GM23338 (cell line): ENCODE measurements around the gene MAPRE3. TPM values are rescaled to one million over a fixed set of nuclear protein-coding genes. Genes with fewer than 3 reads are reported as not detected.
A peak's percentile ranks its signal among the peaks of the same experiment; 100 is the strongest.

Experiments used
- ATAC-seq: fragments of 200-7000 bp; cut with Tn5 transposase; 3 replicates; pipeline ENCODE4 v1.9.1; 2020
- DNase-seq: peaks from one replicate; pipeline ENCODE4 v3.0.0-alpha.2; 2015; ENCODE audit warnings: low spot score
- H2AFZ ChIP-seq: fragments of 200-600 bp; sonication (generic); 2 replicates; pipeline ENCODE4 v1.8.0; 2016; ENCODE audit warnings: antibody characterized with exemption, mild to moderate bottlenecking, moderate library complexity
- H3F3A ChIP-seq: fragments of 200-600 bp; sonication (generic); replicated peaks from 2 replicates; pipeline ENCODE4 v1.8.0; 2017; ENCODE audit warnings: antibody characterized with exemption, mixed run types, low read depth
- H3K27ac ChIP-seq: fragments of 200-600 bp; sonication (generic); 2 replicates; pipeline ENCODE4 v1.6.1; 2016; ENCODE audit warnings: low read depth
- H3K27me3 ChIP-seq: fragments of 200-600 bp; sonication (generic); 2 replicates; pipeline ENCODE4 v1.8.0; 2016; ENCODE audit warnings: mild to moderate bottlenecking, mixed run types, moderate library complexity; ENCODE audit not compliant: insufficient read depth
- H3K36me3 ChIP-seq: fragments of 200-600 bp; sonication (generic); 2 replicates; pipeline ENCODE4 v1.8.0; 2016; ENCODE audit warnings: mild to moderate bottlenecking; ENCODE audit not compliant: insufficient read depth
- H3K4me1 ChIP-seq: fragments of 200-600 bp; sonication (generic); 2 replicates; pipeline ENCODE4 v1.8.0; 2016; ENCODE audit warnings: mild to moderate bottlenecking, moderate library complexity; ENCODE audit not compliant: insufficient read depth
- H3K4me2 ChIP-seq: fragments of 200-600 bp; sonication (generic); 2 replicates; pipeline ENCODE4 v1.7.1; 2017; ENCODE audit warnings: mixed run types
- H3K4me3 ChIP-seq: fragments of 200-600 bp; sonication (generic); 2 replicates; pipeline ENCODE4 v1.6.1; 2016; ENCODE audit warnings: mixed run types
- H3K79me2 ChIP-seq: fragments of 200-600 bp; sonication (generic); replicated peaks from 2 replicates; pipeline ENCODE4 v1.8.0; 2017; ENCODE audit warnings: mild to moderate bottlenecking; ENCODE audit not compliant: insufficient read depth
- H3K9me2 ChIP-seq: fragments of 200-600 bp; sonication (generic); 2 replicates; pipeline ENCODE4 v1.8.0; 2017; ENCODE audit not compliant: insufficient read depth
- H4K20me1 ChIP-seq: fragments of 200-600 bp; sonication (generic); replicated peaks from 2 replicates; pipeline ENCODE4 v1.8.0; 2017; ENCODE audit warnings: mild to moderate bottlenecking; ENCODE audit not compliant: insufficient read depth
- H3K27ac Mint-ChIP-seq: 2 replicates; pipeline ENCODE4 v1.8.0; 2020; ENCODE audit warnings: inconsistent platforms, mild to moderate bottlenecking, moderate library complexity, mixed read lengths
- H3K27me3 Mint-ChIP-seq: 3 replicates; pipeline ENCODE4 v1.8.0; 2022; ENCODE audit warnings: low read depth, mild to moderate bottlenecking, moderate library complexity, mixed read lengths, inconsistent platforms; ENCODE audit not compliant: insufficient read depth, poor library complexity
- H3K36me3 Mint-ChIP-seq: 3 replicates; pipeline ENCODE4 v1.8.0; 2021; ENCODE audit warnings: low read depth, mild to moderate bottlenecking, inconsistent platforms, moderate library complexity, mixed read lengths
- H3K4me1 Mint-ChIP-seq: 3 replicates; pipeline ENCODE4 v1.8.0; 2020; ENCODE audit warnings: mild to moderate bottlenecking, inconsistent platforms, mixed read lengths
- H3K4me3 Mint-ChIP-seq: 3 replicates; pipeline ENCODE4 v1.8.0; 2021; ENCODE audit warnings: moderate library complexity, mild to moderate bottlenecking, inconsistent platforms, mixed read lengths
- H3K9me3 Mint-ChIP-seq: 3 replicates; pipeline ENCODE4 v1.8.0; 2020; ENCODE audit warnings: moderate library complexity, mild to moderate bottlenecking, inconsistent platforms, mixed read lengths
- ETS1 ChIP-seq: IDR thresholded peaks from 2 replicates; pipeline ENCODE4 v1.6.1; 2016; ENCODE audit warnings: antibody characterized with exemption
- EZH2 ChIP-seq: fragments of 200-600 bp; sonication (generic); IDR thresholded peaks from one replicate; pipeline ENCODE4 v1.8.0; 2017; ENCODE audit warnings: antibody characterized with exemption, mild to moderate bottlenecking, low read depth; ENCODE audit not compliant: unreplicated experiment
- EZH2phosphoT487 ChIP-seq: fragments of 200-600 bp; sonication (generic); IDR thresholded peaks from one replicate; pipeline ENCODE4 v1.8.1; 2018; ENCODE audit warnings: antibody characterized with exemption; ENCODE audit not compliant: unreplicated experiment
- JUNB ChIP-seq: IDR thresholded peaks from one replicate; pipeline ENCODE4 v1.6.1; 2016; ENCODE audit warnings: antibody characterized with exemption; ENCODE audit not compliant: unreplicated experiment
- NANOG ChIP-seq: IDR thresholded peaks from 2 replicates; pipeline ENCODE4 v1.6.1; 2016; ENCODE audit warnings: antibody characterized with exemption, borderline replicate concordance
- POLR2AphosphoS5 ChIP-seq: IDR thresholded peaks from 2 replicates; pipeline ENCODE4 v1.6.1; 2016; ENCODE audit warnings: antibody characterized with exemption, low read depth
- STAT1 ChIP-seq: IDR thresholded peaks from one replicate; pipeline ENCODE4 v1.6.1; 2016; ENCODE audit warnings: antibody characterized with exemption; ENCODE audit not compliant: unreplicated experiment
- ZNF331 ChIP-seq: fragments of 250-450 bp; sonication (Bioruptor Pico); IDR thresholded peaks from 2 replicates; pipeline ENCODE4 v1.5.0; 2020; ENCODE audit warnings: low read depth, mild to moderate bottlenecking, moderate library complexity
- polyA plus RNA-seq: library from polyadenylated mRNA; unstranded; fragments of >200 nt; fragmentation: Nextera tagmentation; extraction: Ambion mirVana; gene quantifications from 2 replicates; pipeline ENCODE4 v1.2.1, GENCODE V29; 2016
- total RNA-seq: library from RNA; depleted of rRNA; stranded (reverse); fragments of >200 nt; shearing (Covaris generic); gene quantifications from 2 replicates; pipeline ENCODE4 v1.2.3, GENCODE V29; 2014
- TF ChIP-seq, protein P1 (sequence below): IDR thresholded peaks from one replicate; pipeline ENCODE4 v1.6.1; 2018; ENCODE audit warnings: antibody characterized with exemption; ENCODE audit not compliant: unreplicated experiment

MAPRE3 gene
- total and polyA plus RNA-seq, 2 experiments from 2014 or later, result 3.3 to 4.5 TPM

- Mint-ChIP-seq H3K27me3 (peaks cover 1% of the 10 kb centered on the region), H3K9me3 (no peaks in the 10 kb centered on the region), H3K27ac (no peak overlapping the region), H3K4me1 (no peaks in the 10 kb centered on the region; the same call in 2 of the 3 replicates), H3K36me3 (no peaks in the 10 kb centered on the region), H3K4me3 (no peak overlapping the region)
- Histone ChIP-seq H3K4me3 (no peak overlapping the region), H3K9me2 (no peaks in the 10 kb centered on the region), H3K27me3 (no peaks in the 10 kb centered on the region), H3F3A (no peaks in the 10 kb centered on the region), H3K4me2 (no peak overlapping the region), H3K4me1 (no peaks in the 10 kb centered on the region), H3K36me3 (no peaks in the 10 kb centered on the region), H2AFZ (no peak overlapping the region), H3K79me2 (no peaks in the 10 kb centered on the region), H4K20me1 (no peaks in the 10 kb centered on the region), H3K27ac (no peak overlapping the region)
- TF ChIP-seq, protein P1, sequence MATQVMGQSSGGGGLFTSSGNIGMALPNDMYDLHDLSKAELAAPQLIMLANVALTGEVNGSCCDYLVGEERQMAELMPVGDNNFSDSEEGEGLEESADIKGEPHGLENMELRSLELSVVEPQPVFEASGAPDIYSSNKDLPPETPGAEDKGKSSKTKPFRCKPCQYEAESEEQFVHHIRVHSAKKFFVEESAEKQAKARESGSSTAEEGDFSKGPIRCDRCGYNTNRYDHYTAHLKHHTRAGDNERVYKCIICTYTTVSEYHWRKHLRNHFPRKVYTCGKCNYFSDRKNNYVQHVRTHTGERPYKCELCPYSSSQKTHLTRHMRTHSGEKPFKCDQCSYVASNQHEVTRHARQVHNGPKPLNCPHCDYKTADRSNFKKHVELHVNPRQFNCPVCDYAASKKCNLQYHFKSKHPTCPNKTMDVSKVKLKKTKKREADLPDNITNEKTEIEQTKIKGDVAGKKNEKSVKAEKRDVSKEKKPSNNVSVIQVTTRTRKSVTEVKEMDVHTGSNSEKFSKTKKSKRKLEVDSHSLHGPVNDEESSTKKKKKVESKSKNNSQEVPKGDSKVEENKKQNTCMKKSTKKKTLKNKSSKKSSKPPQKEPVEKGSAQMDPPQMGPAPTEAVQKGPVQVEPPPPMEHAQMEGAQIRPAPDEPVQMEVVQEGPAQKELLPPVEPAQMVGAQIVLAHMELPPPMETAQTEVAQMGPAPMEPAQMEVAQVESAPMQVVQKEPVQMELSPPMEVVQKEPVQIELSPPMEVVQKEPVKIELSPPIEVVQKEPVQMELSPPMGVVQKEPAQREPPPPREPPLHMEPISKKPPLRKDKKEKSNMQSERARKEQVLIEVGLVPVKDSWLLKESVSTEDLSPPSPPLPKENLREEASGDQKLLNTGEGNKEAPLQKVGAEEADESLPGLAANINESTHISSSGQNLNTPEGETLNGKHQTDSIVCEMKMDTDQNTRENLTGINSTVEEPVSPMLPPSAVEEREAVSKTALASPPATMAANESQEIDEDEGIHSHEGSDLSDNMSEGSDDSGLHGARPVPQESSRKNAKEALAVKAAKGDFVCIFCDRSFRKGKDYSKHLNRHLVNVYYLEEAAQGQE, result peak; percentile 73
- TF ChIP-seq EZH2 (no peak), STAT1 (no peak)
- DNase-seq, result peak; percentile 37
- ATAC-seq, result no peak
Observed at GRCh38 chr2:26993768-26994167, 23.3 kb downstream of the MAPRE3 start.

GRCh38 chr2:26994983-26995382 is 24.5 kb downstream of the MAPRE3 start:
- Mint-ChIP-seq H3K27ac (no peak overlapping the region), H3K4me3 (no peak overlapping the region), H3K4me1 (no peaks in the 10 kb centered on the region; the same call in 2 of the 3 replicates), H3K9me3 (no peaks in the 10 kb centered on the region), H3K27me3 (peaks cover 1% of the 10 kb centered on the region), H3K36me3 (no peaks in the 10 kb centered on the region)
- Histone ChIP-seq H4K20me1 (no peaks in the 10 kb centered on the region), H3K36me3 (no peaks in the 10 kb centered on the region), H3K4me2 (no peak overlapping the region), H3K4me3 (no peak overlapping the region), H3K27me3 (no peaks in the 10 kb centered on the region), H3K9me2 (no peaks in the 10 kb centered on the region), H3K79me2 (no peaks in the 10 kb centered on the region), H3K4me1 (no peaks in the 10 kb centered on the region), H2AFZ (no peak overlapping the region), H3K27ac (no peak overlapping the region), H3F3A (no peaks in the 10 kb centered on the region)
- no peak for TF ChIP-seq JUNB
- ATAC-seq, result no peak
- no peak for DNase-seq

DNA sequence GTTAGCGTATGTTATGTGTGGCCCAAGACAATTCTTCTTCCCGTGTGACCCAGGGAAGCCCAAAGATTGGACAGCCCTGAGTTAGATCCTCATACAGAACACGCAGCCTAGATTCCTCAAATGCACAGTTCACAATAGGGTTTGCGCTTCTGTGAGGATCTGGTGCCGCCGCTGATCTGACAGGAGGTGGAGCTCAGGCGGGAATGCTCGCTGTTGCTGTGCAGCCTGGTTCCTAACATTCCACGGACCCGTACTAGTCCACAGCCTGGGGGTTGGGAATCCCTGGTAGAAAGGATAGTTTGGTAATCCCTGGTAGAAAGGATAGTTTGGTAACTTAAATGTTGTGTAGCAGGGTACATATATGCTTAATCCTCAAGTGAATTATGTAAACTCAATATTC is 27.0 kb downstream of the MAPRE3 start:
- no peak overlapping the region for H3K4me2 ChIP-seq

More for the DNA sequence above, 27.0 kb downstream of the MAPRE3 start:
- peaks cover 1% of the 10 kb centered on the region for H3K27me3 Mint-ChIP-seq
- no peaks in the 10 kb centered on the region for H3K36me3 Mint-ChIP-seq
- Histone ChIP-seq H2AFZ (no peak overlapping the region), H3K36me3 (no peaks in the 10 kb centered on the region), H3K9me2 (no peaks in the 10 kb centered on the region), H3K79me2 (no peaks in the 10 kb centered on the region), H3F3A (no peaks in the 10 kb centered on the region), H3K27ac (no peak overlapping the region), H3K27me3 (no peaks in the 10 kb centered on the region), H3K4me1 (no peaks in the 10 kb centered on the region), H3K4me3 (no peak overlapping the region), H4K20me1 (no peaks in the 10 kb centered on the region)
- peaks cover 4% of the 10 kb centered on the region; the same call in 2 of the 3 replicates for H3K4me1 Mint-ChIP-seq
- H3K27ac Mint-ChIP-seq, result no peak overlapping the region
- DNase-seq (peak; percentile 12), ATAC-seq (peak; percentile 39; the same call in 2 of the 3 replicates)
- H3K4me3 Mint-ChIP-seq, result no peak overlapping the region
- TF ChIP-seq EZH2, result no peak
- no peak for TF ChIP-seq EZH2phosphoT487
- TF ChIP-seq ZNF331 (CRISPR knock-in tag), result no peak
- TF ChIP-seq ETS1, result no peak
- no peak for TF ChIP-seq NANOG
- no peak for TF ChIP-seq POLR2AphosphoS5
- no peaks in the 10 kb centered on the region for H3K9me3 Mint-ChIP-seq
